ENCODE data around the gene DYNLT4. TPM values are rescaled to one million over a fixed set of nuclear protein-coding genes. Genes with fewer than 3 reads are reported as not detected.

DYNLT4 gene
- total RNA-seq, 6 experiments from 2014 or later = 0.46 TPM; not detected in 5

GRCh38 chr1:44822981-44823451 is 15.9 kb upstream of the DYNLT4 start:
- Mint-ChIP-seq H3K4me3 (no peak overlapping the region), H3K27ac (no peak overlapping the region), H3K4me1 (ENCODE audit: low read depth) (peaks cover 30% of the 10 kb centered on the region), H3K36me3 (ENCODE audit: low read depth) (peaks cover 3% of the 10 kb centered on the region), H3K27me3 (ENCODE audit: insufficient read depth) (peaks cover 26% of the 10 kb centered on the region), H3K9me3 (no peaks in the 10 kb centered on the region)
- TF ChIP-seq CTCF (IDR thresholded peaks at IDR 0.05) = no peak
- no peak for DNase-seq

GRCh38 chr1:44822131-44822701 is 15.1 kb upstream of the DYNLT4 start:
- H3K36me3 Mint-ChIP-seq (ENCODE audit: low read depth) = peaks cover 11% of the 10 kb centered on the region
- TF ChIP-seq CTCF (IDR thresholded peaks at IDR 0.05) = no peak
- H3K4me3 Mint-ChIP-seq = no peak overlapping the region
- H3K27me3 Mint-ChIP-seq (ENCODE audit: insufficient read depth) = peaks cover 29% of the 10 kb centered on the region
- H3K9me3 Mint-ChIP-seq = no peaks in the 10 kb centered on the region
- H3K4me1 Mint-ChIP-seq (ENCODE audit: low read depth) = peaks cover 38% of the 10 kb centered on the region
- H3K27ac Mint-ChIP-seq = no peak overlapping the region
- no peak for DNase-seq

GRCh38 chr1:44821240-44821715 is 14.1 kb upstream of the DYNLT4 start:
- no peak for TF ChIP-seq CTCF (IDR thresholded peaks at IDR 0.05)
- Mint-ChIP-seq H3K27ac (peak overlapping the region; percentile 41), H3K4me3 (peak overlapping the region; percentile 51), H3K4me1 (ENCODE audit: low read depth) (peaks cover 43% of the 10 kb centered on the region), H3K9me3 (no peaks in the 10 kb centered on the region), H3K36me3 (ENCODE audit: low read depth) (peaks cover 16% of the 10 kb centered on the region), H3K27me3 (ENCODE audit: insufficient read depth) (peaks cover 29% of the 10 kb centered on the region)
- DNase-seq = no peak

GRCh38 chr1:44820328-44821239 is 13.4 kb upstream of the DYNLT4 start:
- Mint-ChIP-seq H3K4me3 (peak overlapping the region; percentile 87), H3K27ac (peak overlapping the region; percentile 100), H3K36me3 (ENCODE audit: low read depth) (peaks cover 19% of the 10 kb centered on the region), H3K9me3 (no peaks in the 10 kb centered on the region), H3K4me1 (ENCODE audit: low read depth) (peaks cover 44% of the 10 kb centered on the region), H3K27me3 (ENCODE audit: insufficient read depth) (peaks cover 29% of the 10 kb centered on the region)
- no peak for TF ChIP-seq CTCF (IDR thresholded peaks at IDR 0.05)
- DNase-seq = no peak

GRCh38 chr1:44819608-44820327 is 12.6 kb upstream of the DYNLT4 start:
- peaks cover 29% of the 10 kb centered on the region for H3K27me3 Mint-ChIP-seq (ENCODE audit: insufficient read depth)
- H3K36me3 Mint-ChIP-seq (ENCODE audit: low read depth) = peaks cover 27% of the 10 kb centered on the region
- no peaks in the 10 kb centered on the region for H3K9me3 Mint-ChIP-seq
- peak overlapping the region; percentile 100 for H3K27ac Mint-ChIP-seq
- DNase-seq = peak; percentile 99
- H3K4me1 Mint-ChIP-seq (ENCODE audit: low read depth) = peaks cover 52% of the 10 kb centered on the region
- H3K4me3 Mint-ChIP-seq = peak overlapping the region; percentile 87
- no peak for TF ChIP-seq CTCF (IDR thresholded peaks at IDR 0.05)

Measured in HFFc6 (cell line).